Colonic mucosa (tissue), 4 donors: Measurements from ENCODE around the gene VPREB1. TPM values are rescaled to one million over a fixed set of nuclear protein-coding genes. Genes with fewer than 3 reads are reported as not detected.

Experiments
- DNase-seq: peaks from one replicate; pipeline ENCODE4 v3.0.0-alpha.2; 2020
- H3K27ac ChIP-seq: fragments of 200-600 bp; one replicate; pipeline ENCODE4 v1.8.0; 2021
- H3K27me3 ChIP-seq: fragments of 200-600 bp; one replicate; pipeline ENCODE4 v1.8.0; 2021
- H3K36me3 ChIP-seq: fragments of 200-600 bp; one replicate; pipeline ENCODE4 v1.8.0; 2021
- H3K4me1 ChIP-seq: fragments of 200-600 bp; one replicate; pipeline ENCODE4 v1.8.0; 2021; ENCODE audit warnings: mild to moderate bottlenecking
- H3K4me3 ChIP-seq: fragments of 200-600 bp; one replicate; pipeline ENCODE4 v1.8.0; 2021
- H3K9ac ChIP-seq, 2 donors: one replicate each; pipeline ENCODE4 v1.7.0; 2013; ENCODE audit warnings: control low read depth in 2 of 2, low read depth in 2 of 2, low read length in 2 of 2
- H3K9me3 ChIP-seq: fragments of 200-600 bp; one replicate; pipeline ENCODE4 v1.8.0; 2021
- intact Hi-C: fragments of 100-400 bp; cut with DNase I; formaldehyde crosslinking; loops from one replicate; pipeline ENCODE4 v1.14.1; 2022
- total RNA-seq, 2 donors: library from RNA; stranded (reverse); fragmentation: NEBNext Ultra II Directional in 1 of 2; extraction: Animal tissue kit (Norgen Biotek cat#: 25700) in 1 of 2; gene quantifications; one replicate each; pipeline ENCODE4 v1.2.1, GENCODE V29; 2021
- TF ChIP-seq, protein P1 (sequence below): fragments of 200-600 bp; IDR thresholded peaks from one replicate; pipeline ENCODE4 v1.8.0; 2022; ENCODE audit warnings: antibody characterized with exemption, mild to moderate bottlenecking
- donor health status: healthy.
- donor health status: DM: no; HTN: no; CAD: no.
- donor health status: DM: no; HTN: no; CAD: no.

Gene VPREB1
- total RNA-seq, 2 donors from 2014 or later: not detected

GRCh38 chr22:22210375-22210774 lies 34.2 kb upstream of the VPREB1 start:
- TF ChIP-seq, protein P1, sequence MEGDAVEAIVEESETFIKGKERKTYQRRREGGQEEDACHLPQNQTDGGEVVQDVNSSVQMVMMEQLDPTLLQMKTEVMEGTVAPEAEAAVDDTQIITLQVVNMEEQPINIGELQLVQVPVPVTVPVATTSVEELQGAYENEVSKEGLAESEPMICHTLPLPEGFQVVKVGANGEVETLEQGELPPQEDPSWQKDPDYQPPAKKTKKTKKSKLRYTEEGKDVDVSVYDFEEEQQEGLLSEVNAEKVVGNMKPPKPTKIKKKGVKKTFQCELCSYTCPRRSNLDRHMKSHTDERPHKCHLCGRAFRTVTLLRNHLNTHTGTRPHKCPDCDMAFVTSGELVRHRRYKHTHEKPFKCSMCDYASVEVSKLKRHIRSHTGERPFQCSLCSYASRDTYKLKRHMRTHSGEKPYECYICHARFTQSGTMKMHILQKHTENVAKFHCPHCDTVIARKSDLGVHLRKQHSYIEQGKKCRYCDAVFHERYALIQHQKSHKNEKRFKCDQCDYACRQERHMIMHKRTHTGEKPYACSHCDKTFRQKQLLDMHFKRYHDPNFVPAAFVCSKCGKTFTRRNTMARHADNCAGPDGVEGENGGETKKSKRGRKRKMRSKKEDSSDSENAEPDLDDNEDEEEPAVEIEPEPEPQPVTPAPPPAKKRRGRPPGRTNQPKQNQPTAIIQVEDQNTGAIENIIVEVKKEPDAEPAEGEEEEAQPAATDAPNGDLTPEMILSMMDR: no peak
- H3K27me3 ChIP-seq: no peaks in the 10 kb centered on the region
- intact Hi-C loops: no loop called here
- H3K36me3 ChIP-seq: no peaks in the 10 kb centered on the region
- H3K4me1 ChIP-seq: no peaks in the 10 kb centered on the region
- DNase-seq: no peak
- H3K4me3 ChIP-seq: no peak overlapping the region
- H3K27ac ChIP-seq: no peak overlapping the region
- no peaks in the 10 kb centered on the region for H3K9me3 ChIP-seq
- H3K9ac ChIP-seq: no peak overlapping the region

DNA sequence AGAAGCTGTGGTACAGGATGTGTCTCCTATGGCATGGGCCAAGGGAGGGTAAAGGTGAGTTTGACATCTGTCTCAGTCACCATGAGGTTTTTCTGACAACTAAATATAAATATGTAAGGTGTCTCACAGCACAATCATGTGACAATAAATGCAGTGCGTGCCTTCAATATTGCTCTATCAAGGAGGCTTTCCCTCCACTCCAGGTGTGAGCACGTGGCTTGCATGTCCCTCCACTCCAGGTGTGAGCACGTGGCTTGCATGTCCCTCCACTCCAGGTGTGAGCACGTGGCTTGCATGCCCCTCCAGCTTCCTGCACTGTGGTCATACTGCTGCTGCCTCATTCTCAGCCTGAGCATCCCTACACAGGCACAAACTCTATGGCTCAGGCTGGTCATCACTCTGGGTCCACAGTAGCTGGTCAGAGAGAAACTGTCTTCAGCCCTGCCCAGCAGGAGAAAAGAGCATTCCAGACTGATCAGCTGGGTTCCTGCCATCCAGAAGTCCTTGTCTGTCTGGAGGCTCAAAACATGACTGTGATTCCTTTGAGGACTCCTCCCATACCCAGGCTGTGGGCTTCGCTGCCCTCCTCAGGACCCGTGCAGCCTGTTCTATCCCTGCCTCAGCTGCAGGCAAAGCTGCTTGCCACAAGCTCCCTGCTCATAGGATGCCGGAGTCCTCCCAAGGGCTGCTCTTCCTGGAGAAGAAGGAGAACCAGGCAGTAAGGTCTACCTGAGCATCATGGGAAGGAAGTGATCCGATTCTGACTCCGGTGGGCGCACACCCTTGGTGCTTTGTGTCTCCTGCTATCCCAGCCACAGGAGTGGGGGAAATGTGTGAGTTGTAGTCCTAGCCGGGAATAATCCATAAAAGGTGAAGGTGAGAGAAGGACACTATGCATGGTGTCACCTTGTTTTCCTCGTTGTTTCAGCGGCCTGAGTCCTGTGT lies 33.4 kb upstream of the VPREB1 start:
- H3K9ac ChIP-seq: no peak overlapping the region
- H3K27me3 ChIP-seq: no peaks in the 10 kb centered on the region
- H3K27ac ChIP-seq: no peak overlapping the region
- TF ChIP-seq, protein P1: no peak
- H3K36me3 ChIP-seq: no peaks in the 10 kb centered on the region
- intact Hi-C loops: no loop called here
- H3K9me3 ChIP-seq: no peaks in the 10 kb centered on the region
- DNase-seq: no peak
- H3K4me1 ChIP-seq: no peaks in the 10 kb centered on the region
- H3K4me3 ChIP-seq: no peak overlapping the region

DNA sequence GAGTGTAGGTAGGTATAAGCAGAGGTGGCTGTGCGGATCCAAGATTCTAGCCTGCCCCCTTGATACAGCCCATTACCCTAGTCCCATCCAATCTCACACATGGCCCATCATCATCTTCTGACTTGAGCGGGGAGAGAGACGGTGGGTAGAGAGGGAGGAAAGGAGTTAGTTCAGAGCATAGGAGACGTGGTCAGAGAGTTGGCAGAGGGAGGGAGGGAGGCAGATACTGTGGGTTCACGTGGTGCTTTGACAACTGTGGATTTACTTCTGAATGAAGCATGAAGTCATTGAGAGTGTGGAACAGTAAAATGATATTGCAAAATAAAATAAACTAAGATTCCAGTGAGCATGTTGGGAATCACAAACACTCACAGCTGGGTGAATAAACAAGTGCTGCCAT lies 31.4 kb upstream of the VPREB1 start:
- no peaks in the 10 kb centered on the region for H3K27me3 ChIP-seq
- no peak overlapping the region for H3K27ac ChIP-seq
- no peak overlapping the region for H3K4me3 ChIP-seq
- intact Hi-C loops: no loop called here
- no peak overlapping the region for H3K9ac ChIP-seq
- no peaks in the 10 kb centered on the region for H3K36me3 ChIP-seq
- DNase-seq: no peak
- no peaks in the 10 kb centered on the region for H3K9me3 ChIP-seq
- TF ChIP-seq, protein P1: no peak
- no peaks in the 10 kb centered on the region for H3K4me1 ChIP-seq

DNA sequence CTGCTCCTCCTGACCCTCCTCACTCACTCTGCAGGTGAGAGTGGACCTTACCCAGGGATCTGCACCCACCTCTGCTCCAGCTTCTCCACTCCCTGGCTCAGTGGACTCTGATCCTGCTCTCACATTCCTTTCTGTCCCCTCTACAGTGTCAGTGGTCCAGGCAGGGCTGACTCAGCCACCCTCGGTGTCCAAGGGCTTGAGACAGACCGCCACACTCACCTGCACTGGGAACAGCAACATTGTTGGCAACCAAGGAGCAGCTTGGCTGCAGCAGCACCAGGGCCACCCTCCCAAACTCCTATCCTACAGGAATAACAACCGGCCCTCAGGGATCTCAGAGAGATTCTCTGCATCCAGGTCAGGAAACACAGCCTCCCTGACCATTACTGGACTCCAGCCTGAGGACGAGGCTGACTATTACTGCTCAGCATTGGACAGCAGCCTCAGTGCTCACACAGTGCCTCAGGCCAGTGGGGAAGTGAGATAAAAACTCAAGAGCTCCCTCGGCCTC lies 29.7 kb upstream of the VPREB1 start:
- TF ChIP-seq, protein P1: no peak
- Histone ChIP-seq H3K27me3 (no peaks in the 10 kb centered on the region), H3K4me1 (no peaks in the 10 kb centered on the region), H3K27ac (no peak overlapping the region), H3K36me3 (no peaks in the 10 kb centered on the region), H3K9ac (no peak overlapping the region), H3K9me3 (no peaks in the 10 kb centered on the region), H3K4me3 (no peak overlapping the region)
- DNase-seq: no peak
- intact Hi-C loops: no loop called here

DNA sequence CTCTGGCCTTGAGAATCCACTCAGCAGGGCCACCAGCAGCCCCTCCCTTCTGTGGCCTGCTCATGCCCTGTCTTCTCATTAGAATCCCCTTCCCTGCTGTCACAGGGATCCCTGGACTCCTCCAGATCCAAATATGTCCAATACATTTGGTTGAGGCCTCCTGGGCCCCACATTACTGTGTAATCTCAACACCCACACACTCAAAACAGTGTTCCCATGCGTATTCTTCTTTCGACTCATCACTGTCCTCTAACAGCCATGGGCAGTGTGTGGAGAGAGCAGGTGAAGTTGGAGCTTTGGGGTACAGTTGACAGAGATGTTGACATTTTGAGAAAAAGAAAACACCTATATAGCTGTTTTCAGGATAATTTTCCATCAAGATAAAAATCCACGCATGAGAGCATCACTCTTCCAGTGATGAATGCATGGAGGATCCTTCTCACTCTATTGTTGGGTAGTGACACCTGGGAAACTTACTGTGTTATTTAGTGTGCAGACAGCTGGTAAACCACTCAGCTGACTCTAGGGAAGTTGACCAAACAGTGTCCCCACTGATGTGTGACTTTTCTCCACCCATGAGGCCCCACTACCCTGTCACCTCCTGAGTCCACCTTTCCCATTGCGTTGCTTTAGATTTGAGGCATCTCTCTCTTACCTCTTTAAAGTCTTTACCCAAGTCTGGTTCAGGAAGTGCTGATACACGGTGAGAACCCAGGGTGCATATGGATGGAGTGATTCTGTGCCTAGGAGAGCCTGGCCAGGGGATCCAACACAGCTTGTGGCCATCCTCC lies 28.7 kb upstream of the VPREB1 start:
- no peaks in the 10 kb centered on the region for H3K9me3 ChIP-seq
- no peak overlapping the region for H3K9ac ChIP-seq
- no peaks in the 10 kb centered on the region for H3K36me3 ChIP-seq
- H3K4me3 ChIP-seq: no peak overlapping the region
- no peaks in the 10 kb centered on the region for H3K27me3 ChIP-seq
- no peaks in the 10 kb centered on the region for H3K4me1 ChIP-seq
- intact Hi-C loops: no loop called here
- no peak for DNase-seq
- no peak overlapping the region for H3K27ac ChIP-seq
- TF ChIP-seq, protein P1: no peak
